ENCODE results near the gene MYCN.
"Not testable (repeated sequence)": the region's sequence is repeated elsewhere in the genome, so short reads cannot be mapped to it uniquely, and the experiment has no call there.

Gene MYCN

DNA sequence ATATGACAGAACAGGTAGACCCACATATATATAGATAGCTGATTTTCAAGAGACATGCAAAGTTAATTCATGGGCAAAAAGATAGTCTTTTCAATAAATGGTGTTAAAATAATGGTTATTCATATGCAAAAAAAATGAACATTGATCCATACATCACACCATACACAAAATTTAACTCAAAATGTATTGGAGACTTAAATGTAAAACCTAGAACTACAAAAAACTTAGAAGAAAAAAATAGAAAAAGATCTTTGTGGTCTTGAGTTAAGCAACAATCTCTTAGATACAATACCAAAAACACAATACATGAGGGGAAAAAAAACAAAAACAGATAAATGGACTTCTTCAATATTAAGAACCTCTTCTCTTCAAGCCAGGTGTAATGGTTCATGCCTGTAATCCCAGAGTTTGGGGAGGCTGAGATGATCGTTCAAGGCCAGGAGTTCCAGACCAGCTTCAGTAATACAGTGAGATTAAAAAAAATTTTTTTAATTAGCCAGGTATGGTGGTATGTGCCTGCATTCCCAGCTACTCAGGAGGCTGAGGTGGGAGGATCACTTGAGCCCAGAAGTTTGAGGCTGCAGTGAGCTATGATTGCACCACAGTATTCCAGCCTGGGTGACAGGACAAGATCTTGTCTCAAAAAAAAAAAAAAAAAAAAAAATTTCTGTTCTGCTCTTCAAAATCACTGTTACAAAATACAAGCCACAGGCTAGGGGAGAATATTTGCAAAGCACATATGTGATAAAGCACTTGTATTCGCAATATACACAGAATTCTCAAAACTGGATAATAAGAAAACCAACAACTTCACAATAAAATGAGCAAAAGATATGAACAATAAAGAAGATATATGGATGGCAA lies 32.7 kb upstream of the MYCN start:
- no peak for DNase-seq (ENCODE audit: low read depth in 2 of 2)

DNA sequence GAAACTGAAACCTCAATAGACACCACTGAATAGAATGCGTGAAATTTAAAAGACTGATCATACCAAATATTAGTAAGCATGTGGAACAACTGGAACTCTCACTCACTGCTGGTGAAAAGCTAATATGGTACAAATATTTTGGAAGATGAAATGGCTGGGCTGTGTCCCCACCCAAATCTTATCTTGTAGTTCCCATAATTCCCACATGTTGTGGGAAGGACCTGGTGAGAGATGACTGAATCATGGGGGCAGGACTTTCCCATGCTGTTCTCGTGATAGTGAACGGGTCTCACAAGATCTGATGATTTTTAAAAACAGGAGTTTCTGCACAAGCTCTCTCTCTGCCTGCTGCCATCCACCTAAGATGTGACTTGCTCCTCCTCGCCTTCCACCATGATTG lies 32.0 kb upstream of the MYCN start:
- no peak for DNase-seq (ENCODE audit: low read depth in 2 of 2)

GRCh38 chr2:15909157-15909556 lies 31.2 kb upstream of the MYCN start:
- no peak for DNase-seq (ENCODE audit: low read depth in 2 of 2)

GRCh38 chr2:15909736-15910135 lies 30.6 kb upstream of the MYCN start:
- no peak for DNase-seq (ENCODE audit: low read depth in 2 of 2)

- DNase-seq (ENCODE audit: low read depth in 2 of 2), result not testable (repeated sequence)
These were observed 29.1 kb upstream of the MYCN start for GRCh38 chr2:15911270-15911669.

GRCh38 chr2:15911686-15912085 lies 28.7 kb upstream of the MYCN start:
- DNase-seq (ENCODE audit: low read depth in 2 of 2), result no peak

DNA sequence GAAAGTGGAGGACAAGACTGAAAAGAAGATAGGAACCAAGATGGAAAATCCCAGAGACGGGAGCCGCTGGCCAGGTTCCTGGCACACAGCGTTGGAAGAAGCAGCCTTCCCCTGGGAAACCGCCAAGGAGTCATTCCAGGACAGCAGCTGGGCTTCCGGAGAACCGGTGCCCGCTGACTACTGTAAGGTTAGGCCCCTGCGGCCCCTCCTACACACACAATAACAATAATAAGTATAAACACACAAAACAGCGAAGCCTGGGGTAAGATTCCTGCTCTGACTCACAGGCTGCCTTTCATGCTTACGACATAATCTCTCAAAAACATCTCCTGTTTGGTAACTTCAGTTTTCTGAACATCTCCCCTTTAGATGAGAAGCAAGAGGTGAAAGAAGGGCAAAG lies 28.1 kb upstream of the MYCN start:
- no peak for DNase-seq (ENCODE audit: low read depth in 2 of 2)

- no peak for DNase-seq (ENCODE audit: low read depth in 2 of 2)
These were observed 27.2 kb upstream of the MYCN start for GRCh38 chr2:15913146-15913545.

GRCh38 chr2:15914596-15915385 lies 25.6 kb upstream of the MYCN start:
- DNase-seq (ENCODE audit: low read depth in 2 of 2), result no peak

GRCh38 chr2:15915546-15915945 lies 24.8 kb upstream of the MYCN start:
- DNase-seq (ENCODE audit: low read depth in 2 of 2), result not testable (repeated sequence)

DNA sequence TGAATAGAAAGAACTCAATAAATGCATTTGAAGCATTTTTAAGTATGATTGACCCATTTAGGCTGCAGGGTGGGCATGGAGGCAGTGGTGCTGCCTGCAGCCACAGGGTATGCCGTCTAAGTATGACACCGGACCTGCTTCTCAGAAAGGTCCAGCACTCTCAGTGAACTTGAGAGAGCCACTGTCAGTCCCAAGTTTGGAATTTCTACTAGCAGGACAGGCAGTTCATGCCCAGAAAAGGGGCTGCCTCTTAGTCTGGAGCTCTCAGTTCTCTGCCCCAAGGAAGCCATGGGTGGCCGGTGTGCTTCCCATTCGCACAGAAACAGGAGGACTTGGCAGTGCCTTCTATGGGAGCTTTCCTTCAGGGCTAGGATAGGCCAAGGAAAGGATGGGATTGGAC lies 24.0 kb upstream of the MYCN start:
- no peak for DNase-seq (ENCODE audit: low read depth in 2 of 2)

DNA sequence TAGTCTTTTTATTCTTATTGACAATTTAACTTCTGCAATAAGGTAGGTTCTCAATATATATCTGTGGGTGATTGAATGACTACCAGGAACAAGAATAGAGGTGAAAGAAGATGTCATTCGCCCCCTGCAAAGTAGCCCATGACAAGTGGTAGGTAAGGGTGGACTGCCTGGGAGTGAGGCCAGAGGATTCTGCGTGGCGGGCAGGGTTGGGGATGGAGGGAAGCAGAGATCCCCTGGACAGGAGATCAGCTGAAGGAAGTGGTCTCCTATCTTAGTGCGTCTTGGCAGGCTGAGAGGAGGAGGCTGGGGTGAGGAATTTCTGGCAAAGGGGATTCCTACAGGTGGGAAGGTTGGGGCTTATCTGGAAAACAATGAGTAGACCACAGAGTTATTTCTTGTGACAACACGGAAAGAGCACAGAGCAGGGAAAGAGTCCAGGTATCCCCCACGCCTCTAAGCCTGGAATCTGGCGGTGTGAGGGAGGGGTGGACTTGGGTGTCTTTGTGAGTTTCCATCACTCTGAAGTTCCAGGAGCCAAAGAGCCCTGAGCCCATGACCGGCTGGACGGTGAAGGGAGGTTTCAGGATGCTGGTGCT lies 21.5 kb upstream of the MYCN start:
- no peak for DNase-seq (ENCODE audit: low read depth in 2 of 2)

- no peak for DNase-seq (ENCODE audit: low read depth in 2 of 2)
These were observed 20.5 kb upstream of the MYCN start for GRCh38 chr2:15919716-15920434.

DNA sequence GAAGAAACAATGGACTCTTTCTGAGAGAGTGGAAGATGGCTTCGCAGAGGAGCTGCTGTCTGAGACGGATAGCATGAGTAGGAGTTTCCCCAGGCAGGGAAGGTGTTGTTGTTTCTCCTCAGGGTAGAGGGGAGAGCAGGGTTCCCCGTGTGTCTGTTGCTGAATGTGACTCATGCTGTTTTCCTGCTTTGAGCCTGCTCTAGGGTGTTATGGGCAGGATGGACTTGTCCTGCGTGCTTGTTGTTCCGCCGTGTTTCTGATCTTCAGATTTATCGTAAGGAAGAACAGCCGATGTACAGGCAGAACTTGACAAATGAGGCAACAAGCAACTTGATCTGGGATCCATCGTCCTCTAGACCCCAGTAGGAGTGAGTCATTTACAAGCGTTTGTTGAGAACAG lies 19.7 kb upstream of the MYCN start:
- no peak for DNase-seq (ENCODE audit: low read depth in 2 of 2)

GRCh38 chr2:15923597-15923996 lies 16.8 kb upstream of the MYCN start:
- DNase-seq (ENCODE audit: low read depth in 2 of 2), result no peak

DNA sequence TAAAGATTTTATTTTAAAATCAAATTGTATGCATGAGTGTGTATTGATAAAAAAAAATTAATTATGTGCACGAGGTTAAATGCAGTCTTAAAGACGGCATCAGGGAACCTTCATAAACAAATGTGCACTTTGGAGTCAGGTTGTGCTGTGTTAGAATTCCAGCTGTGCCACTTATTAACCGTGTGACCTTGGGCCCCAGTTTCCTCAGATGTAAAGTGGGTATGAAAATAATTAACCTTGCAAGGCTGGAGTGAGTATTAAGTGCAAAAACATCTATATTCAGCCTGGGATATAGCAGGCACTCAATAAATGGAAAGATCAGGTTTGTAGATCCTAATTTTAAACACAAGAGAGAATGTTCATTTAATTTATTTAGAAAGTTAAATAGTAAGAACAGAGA lies 14.5 kb upstream of the MYCN start:
- DNase-seq (ENCODE audit: low read depth in 2 of 2), result no peak

- no peak for DNase-seq (ENCODE audit: low read depth in 2 of 2)
These were observed 14.1 kb upstream of the MYCN start for GRCh38 chr2:15926252-15926651.

GRCh38 chr2:15927551-15928218 lies 12.7 kb upstream of the MYCN start:
- DNase-seq (ENCODE audit: low read depth in 2 of 2), result no peak

DNA sequence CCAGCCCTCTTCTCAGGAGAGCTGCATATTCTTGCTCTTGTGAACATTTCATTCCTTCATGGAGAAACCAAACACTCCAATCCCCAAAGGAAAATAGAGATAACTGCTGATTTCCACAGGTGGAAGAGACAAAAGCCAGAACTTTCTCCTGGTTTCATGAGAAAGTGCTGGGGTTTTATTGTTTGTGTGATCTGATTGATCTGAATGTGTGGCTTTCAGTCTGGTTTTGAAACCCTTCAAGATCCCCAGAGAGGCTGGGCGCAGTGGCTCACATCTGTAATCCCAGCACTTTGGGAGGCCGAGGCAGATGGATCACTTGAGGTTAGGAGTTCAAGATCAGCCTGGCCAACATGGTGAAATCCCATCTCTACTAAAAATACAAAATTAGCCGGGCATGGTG lies 11.3 kb upstream of the MYCN start:
- DNase-seq (ENCODE audit: low read depth in 2 of 2), result not testable (repeated sequence)

DNA sequence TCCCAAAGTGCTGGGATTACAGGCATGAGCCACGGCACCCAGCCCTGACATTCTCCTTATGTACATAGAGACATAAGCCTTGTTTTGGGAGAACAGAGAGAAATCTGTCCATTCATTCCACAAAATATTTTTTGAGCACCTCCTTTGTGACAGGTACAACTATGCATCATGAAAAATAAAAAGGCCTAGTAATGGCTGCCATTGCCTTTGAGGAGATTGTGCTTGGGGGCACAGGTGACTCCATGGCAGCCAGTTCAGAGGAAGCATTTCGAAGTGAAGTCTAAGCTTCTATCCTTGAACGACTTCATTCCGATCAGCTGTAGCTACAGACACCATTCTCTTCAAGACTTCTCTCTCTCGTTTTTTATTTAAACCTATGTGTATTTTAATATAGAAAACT lies 10.5 kb upstream of the MYCN start:
- no peak for DNase-seq (ENCODE audit: low read depth in 2 of 2)

- no peak for DNase-seq (ENCODE audit: low read depth in 2 of 2)
These were observed 9.6 kb upstream of the MYCN start for GRCh38 chr2:15930589-15931318.

All from stimulated activated CD4-positive, alpha-beta T cell treated with anti-CD3 and anti-CD28 coated beads, Interleukin-1b, Interleukin-23, amount 100 ng/mL, for 1 hour (primary cell).